Activated T-cell treated with anti-CD3 and anti-CD28 coated beads for 4 hours (primary cell): ENCODE results near the gene ENTPD6.

ENCODE experiments used
- DNase-seq: peaks from one replicate; pipeline ENCODE4 v3.0.0-alpha.2; 2020

Gene ENTPD6

DNA sequence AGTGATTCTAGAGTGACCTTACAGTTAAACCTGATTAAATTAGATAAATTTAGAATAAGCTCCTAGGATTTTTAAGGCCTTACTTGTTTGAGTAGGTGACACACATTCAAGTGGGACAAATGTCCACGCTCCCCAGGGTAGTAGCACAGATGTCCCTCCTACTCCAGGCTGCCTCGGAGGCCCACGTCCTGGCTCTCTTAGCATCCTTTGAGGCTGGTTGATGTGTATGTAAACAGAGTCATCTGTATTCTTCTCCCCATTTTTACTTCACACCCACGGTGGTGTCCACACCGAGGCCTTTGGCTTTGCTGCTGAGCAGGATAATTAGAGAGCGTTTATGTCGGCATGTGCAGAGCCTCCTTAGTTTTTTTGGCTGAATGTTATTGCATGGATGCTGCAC lies 15.8 kb downstream of the ENTPD6 start:
- DNase-seq: no peak

DNA sequence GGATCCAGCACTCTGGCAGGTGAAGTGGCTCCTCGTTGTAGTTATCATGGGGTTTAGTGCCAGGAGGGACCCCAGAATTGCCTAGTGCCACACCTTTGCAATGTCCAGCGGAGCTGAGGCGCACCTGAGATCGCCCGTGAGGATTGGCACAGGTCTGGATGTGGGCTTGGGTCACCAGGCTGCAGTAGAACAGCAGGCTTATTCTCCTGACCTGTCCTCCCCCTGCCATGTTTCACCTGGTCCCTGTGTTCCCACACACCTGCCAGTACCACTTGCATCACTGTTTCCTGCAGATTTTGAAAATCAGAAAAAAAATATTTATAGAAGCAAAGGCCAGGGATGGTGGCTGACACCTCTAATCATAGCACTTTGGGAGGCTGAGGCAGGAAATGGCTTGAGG lies 16.7 kb downstream of the ENTPD6 start:
- no peak for DNase-seq

DNA sequence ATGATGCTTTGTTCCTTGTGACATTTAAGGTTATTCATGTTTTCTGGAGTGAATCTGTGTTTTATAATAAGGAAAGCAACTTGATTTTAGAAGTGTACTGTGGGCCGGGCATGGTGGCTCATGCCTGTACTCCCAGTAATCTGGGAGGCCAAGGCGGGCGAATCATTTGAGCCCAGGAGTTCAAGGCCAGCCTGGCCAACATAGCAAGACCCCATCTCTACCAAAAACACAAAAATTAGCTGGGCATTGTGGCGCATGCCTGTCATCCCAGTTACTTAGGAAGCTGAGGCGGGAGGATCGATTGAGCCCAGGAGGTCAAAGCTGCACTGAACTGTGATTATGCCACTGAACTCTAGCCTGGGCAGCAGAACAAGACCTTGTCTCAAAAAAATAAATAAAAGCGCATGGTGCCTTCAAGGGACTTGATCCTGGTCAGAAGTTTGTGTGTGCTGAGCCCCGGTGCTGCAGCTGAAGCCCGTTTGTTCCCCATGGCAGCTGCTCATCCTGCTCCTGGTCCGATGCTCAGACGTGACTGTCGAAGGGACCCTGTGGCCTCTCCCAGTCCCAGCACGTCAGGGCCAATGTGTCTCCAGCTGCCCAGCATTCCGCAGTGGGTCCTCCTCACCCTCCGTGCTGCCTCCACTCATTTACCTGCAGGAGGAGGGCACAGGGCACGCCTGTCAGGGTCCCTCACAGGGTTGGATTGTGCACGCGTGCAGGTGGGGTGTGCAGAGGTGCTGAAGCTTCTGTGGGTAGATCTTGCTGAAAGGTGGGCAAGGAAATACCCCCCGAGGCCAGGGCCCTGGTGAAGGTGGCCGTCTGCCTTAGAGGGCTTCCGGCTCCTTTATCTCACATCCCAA lies 18.3 kb downstream of the ENTPD6 start:
- DNase-seq: no peak

DNA sequence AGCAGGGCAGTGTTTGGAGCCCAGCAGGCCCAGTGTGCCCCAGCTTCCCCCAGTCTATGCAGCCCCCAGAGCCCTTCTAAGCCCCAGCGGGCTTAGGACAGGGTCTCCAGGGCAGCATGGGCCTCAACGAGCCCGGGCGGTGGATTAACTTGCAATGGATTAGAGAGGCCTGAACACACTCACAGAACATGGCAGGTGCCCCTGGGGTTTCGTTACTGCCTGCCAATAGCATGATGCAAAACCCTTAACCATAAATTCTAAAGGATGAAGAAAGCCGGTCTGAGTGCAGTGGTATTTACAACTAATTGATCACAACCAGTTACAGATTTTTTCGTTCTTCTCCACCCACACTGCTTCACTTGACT lies 18.9 kb downstream of the ENTPD6 start:
- no peak for DNase-seq

DNA sequence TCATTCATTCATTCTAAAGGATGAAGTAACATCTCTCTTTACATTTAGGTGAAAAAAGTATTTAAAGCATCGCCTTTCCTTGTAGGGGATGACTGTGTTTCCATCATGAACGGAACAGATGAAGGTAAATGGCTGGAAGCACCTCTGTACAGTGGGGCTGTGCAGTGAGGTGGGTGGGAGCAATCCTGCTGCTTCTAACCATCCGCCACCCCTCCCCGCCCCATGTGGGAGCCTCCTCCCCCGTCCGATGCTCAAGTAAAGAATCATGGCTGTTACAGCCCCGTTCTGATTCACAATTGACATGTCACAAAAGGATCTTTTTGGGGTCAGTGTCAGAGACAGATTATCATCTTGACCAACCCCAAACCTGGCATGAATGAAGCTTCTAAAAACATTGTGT lies 19.3 kb downstream of the ENTPD6 start:
- no peak for DNase-seq

DNA sequence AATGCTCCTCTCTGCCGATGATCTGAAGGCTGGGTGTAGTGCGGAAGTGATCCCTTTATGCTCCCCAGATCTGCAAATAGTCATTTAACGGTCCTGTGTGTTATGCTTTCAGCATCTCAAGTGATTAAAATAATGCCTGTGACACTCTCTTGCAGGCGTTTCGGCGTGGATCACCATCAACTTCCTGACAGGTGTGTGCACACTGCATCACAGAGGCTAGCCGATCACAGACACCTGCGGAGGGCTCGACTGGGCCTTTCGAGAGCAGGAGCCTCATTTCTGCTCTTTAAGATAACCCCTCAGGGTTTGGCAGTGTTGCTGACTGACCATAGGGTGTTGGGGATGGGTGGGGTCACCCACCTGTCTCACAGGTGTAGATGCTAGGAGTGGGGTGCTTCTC lies 20.0 kb downstream of the ENTPD6 start:
- DNase-seq: no peak

DNA sequence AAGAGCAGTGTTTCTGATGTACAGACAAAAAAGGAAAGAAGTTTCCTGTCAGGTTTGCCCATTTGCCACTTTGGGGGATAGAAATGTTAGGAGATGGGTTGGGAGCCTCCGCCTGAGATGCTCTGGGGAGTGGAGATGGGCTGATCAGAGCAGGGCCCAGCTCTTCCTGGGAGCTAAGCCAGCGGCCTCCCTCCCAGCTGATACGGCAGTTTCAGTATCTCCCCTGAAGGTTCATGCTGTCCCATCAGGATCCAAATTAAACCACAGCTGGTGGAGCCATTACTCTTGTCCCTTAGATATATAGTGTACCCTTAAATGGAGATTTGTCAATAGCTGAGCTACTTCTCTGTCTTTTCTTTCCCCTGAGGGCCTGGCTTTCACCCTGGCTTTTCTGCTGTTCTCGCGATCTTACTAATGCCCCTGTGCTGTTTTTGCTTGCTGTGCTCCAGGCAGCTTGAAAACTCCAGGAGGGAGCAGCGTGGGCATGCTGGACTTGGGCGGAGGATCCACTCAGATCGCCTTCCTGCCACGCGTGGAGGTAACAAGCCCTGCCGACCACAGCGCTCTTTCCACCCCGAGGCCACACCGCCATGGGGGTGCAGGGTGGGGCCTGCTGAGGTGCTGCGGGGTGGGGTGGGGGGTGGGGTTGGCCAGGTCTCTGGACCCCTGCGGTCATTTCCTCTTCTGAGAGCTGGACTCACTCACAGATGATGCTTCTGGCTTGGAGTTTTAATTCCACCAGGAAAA lies 20.9 kb downstream of the ENTPD6 start:
- DNase-seq: no peak

DNA sequence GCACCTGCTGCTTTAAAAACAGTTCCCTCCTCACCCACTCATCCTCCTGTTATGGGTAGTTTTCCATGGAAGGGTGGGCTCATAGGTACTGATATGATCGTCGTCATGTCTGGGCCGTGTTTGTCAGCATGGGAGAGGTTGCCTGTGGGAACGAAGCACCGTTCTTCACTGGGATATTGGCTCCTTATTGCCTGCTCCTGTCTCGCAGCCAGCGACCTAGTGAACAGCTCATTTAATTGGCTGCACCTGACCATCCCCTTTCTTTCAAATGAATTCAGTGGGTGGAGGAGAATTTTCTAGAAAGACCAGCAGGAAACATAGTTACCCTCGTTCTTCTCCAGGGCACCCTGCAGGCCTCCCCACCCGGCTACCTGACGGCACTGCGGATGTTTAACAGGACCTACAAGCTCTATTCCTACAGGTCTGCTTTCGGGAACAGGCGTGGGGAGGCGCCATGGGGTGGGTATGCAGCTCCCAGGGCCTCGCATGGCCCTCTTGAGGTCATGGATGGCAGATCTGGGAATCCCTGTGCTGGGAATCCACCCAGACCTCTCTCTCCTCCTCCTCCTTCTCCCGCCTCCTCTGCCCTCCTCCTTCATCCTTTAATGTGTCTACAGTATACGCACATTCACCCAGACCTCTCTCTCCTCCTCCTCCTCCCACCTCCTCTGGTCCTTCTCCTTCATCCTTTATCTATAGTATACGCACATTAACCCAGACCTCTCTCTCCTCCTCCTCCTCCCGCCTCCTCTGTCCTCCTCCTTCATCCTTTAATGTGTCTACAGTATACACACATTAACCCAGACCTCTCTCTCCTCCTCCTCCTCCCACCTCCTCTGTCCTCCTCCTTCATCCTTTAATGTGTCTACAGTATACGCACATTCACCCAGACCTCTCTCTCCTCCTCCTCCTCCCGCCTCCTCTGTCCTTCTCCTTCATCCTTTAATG lies 21.9 kb downstream of the ENTPD6 start:
- DNase-seq: no peak

DNA sequence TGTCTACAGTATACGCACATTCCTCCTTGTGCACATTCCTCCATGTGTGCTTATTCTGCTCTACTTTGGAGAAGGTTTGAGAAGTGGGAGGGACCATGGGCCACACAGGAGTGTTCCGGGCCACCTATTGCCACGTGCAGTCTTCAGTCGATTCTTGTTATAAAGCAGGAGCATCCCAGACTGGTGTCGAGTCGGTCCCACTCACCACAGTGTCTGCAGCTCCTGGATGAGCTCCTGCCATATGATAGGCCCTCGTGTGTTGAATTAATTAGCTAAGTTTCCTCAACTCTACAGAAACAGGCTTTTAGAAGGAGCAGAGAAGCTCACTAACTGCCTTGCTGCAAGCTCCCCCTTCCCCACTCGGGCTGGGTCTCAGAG lies 22.6 kb downstream of the ENTPD6 start:
- DNase-seq: no peak

DNA sequence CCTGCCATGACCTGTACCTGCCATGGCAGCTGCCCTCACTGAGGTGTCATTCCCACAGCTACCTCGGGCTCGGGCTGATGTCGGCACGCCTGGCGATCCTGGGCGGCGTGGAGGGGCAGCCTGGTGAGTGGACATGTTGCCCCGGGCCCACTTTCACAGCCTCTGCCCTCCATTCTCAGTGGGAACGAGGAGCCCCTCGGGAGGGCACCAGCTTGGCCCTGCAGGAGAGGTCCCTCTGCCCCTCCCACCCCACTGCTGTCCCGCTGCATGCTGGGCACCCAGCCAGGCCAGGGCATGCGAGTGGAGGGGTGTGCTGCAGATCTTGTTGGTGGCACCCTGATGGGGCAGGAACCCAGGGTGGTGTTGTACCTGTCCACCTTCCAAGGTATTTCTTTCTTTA lies 23.0 kb downstream of the ENTPD6 start:
- DNase-seq: no peak

DNA sequence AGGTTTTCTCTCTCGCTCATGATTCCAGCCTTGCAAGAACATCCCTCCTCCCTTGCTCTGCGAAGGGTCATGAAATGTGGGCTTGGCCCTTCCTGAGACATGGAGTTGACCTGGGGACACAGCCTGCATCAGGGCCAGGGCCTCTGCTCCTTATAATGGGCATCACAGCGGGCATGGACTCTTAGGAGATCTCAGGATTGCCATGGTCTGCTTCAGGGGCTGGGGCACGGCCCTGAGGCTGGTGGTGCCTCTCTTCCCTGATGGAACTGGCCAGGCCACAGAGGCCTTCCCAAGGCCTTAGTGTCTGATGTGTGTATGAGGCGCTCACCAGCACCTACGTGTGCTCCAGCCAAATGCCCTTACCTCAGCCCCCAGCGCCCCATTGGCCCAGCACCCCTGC lies 23.9 kb downstream of the ENTPD6 start:
- no peak for DNase-seq

DNA sequence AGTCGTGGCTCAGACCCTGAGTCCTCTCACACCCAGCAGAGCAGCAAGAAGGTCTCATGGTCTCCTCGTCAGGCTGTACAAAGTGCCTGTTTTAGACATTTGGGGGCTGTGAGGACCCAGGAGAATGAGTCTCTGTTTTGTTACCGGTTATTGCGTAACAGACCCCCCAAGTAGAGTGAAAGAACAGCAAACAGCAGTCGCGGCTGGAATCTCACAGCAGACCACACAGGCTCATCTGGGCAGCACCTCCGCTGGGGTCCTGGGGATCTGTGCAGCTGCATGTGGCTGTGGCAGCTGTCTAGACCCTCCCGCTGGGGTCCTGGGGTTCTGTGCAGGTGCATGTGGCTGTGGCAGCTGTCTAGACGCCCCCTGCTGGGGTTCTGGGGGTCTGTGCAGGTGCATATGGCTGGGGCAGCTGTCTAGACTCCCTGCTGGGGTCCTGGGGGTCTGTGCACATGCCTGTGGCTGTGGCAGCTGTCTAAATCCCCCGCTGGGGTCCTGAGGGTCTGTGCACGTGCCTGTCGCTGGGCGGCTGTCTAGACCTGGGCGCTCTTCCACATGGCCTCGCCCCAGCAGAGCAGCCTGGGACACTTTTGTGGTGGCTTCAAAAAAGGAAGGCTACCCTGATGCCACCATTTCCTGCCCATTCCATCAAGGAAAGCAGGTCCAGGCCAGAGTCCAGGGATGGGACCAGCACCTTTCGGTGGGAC lies 24.7 kb downstream of the ENTPD6 start:
- DNase-seq: no peak

DNA sequence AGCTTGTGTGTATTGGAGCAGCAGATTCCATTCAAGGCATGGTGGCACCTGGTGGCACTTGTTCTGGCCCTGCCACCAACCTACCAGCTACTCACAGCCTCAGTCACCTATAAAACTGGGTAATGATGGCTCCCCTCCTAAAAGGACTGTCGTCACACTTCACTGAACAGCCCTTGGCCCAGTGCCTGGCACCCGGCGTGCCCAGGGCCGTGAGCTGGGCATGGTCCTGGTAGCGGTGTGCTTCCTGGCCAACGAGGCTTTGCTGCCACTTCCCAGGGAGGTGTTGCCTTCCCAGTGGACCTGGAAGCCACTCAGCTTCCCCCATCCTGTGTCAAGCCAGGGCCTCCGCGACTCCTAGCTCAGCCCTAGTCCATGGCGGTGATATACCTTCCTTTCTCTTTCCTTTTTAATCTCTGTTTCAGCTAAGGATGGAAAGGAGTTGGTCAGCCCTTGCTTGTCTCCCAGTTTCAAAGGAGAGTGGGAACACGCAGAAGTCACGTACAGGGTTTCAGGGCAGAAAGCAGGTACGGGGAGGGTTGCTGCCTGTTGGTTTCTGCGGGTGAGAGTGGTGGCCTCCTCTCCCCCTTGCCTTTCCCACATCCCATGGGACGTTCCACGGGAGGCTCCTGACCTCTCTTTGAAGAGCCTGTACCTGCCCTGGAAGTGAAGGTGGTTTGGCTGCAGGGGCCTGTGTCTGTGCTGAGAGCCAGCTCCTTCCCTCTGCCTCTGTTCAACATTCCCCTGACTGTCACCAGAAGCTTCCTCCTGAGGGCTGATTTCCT lies 25.5 kb downstream of the ENTPD6 start:
- DNase-seq: no peak

DNA sequence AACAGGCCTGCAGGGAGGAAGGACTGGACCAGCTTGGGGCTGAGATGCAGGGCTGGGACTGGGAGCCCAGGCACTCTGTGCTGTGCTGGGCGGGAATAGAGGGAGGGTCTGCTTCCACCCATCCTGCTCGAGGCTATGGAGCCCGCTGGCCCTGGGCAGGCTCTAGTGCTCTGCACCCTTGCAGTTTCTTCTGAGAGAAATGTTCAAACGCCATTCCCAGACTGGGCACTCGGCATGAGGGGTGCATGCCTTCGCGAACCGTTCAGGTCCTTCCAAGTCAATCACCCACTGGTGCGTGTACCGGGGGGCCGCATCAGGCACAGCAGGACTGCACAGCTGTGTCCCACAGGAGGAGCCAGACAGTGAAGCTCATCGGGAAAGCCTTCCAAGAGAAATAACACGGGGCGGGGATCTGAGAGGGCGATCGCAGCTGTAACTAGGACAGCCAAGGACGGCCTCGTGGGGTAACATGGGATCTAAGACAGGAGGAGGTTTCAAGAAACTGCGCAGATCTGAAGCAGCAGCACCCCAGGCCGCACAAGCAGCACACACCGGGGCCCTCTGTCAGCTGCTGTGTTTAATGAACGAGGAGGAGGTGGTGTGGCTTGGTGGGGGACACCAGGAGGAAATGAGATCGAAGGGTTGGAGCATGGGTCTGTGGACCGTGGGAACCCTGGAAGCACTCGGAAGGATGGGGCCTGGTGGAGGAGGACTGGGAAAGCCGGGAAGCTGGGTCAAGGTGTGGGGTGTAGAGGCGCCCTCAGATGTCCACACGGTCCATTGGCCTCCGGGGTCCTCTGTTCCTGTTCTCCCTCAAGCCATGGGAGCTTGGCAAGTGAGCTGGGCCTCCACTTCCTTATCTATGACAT lies 26.3 kb downstream of the ENTPD6 start:
- no peak for DNase-seq

DNA sequence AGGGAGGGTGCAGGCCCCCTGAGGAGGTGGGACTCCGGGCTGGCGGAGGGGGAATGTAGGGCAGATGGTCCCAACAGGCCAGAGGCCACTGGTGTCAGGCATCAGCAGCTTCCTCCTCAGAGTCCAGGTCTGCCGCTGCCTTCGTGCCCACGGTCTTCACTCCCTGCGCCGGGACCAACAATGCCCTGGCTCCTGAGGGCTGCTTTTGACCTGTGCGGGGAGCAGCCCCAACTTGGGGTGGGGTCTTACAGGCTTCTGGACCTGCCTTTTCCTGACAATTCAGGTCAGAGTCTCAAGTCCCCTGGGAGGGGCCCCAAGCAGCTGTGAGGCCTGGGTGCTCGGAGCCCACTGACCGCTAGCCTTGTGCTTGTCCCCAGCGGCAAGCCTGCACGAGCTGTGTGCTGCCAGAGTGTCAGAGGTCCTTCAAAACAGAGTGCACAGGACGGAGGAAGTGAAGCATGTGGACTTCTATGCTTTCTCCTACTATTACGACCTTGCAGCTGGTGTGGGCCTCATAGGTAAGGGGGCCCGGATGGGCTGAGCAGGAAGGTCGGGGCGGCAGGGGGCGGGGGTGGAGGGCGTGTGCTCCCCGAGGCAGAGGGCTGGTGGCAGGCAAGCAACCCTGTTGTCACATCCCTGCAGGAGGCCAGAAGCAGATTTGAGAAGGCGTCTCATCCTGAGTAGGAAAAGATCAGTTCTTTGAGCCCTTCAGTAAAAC lies 27.1 kb downstream of the ENTPD6 start:
- DNase-seq: no peak

DNA sequence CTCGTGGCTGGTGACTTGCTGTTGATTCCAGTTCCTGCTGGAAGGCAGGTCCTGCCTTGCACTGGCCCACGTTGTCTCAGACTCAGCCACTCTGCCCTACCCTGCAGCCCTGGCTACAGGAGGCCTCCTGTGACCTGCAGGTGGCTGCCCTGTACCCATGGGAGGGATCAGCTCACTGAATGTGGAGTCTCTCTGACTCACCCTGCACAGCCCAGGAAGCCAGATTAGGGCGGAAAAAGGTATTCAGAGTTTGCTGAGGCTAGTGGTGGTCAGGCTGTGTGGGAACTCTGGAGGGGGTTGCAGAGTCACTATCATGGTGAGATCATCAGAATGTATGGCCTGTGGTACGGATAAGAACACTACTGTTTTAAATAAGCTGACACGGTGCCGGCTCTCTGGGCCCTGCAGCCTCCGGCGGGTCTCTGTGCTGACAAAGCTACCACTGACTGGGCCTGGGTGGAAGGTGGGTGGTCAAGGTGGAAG lies 27.7 kb downstream of the ENTPD6 start:
- DNase-seq: no peak

DNA sequence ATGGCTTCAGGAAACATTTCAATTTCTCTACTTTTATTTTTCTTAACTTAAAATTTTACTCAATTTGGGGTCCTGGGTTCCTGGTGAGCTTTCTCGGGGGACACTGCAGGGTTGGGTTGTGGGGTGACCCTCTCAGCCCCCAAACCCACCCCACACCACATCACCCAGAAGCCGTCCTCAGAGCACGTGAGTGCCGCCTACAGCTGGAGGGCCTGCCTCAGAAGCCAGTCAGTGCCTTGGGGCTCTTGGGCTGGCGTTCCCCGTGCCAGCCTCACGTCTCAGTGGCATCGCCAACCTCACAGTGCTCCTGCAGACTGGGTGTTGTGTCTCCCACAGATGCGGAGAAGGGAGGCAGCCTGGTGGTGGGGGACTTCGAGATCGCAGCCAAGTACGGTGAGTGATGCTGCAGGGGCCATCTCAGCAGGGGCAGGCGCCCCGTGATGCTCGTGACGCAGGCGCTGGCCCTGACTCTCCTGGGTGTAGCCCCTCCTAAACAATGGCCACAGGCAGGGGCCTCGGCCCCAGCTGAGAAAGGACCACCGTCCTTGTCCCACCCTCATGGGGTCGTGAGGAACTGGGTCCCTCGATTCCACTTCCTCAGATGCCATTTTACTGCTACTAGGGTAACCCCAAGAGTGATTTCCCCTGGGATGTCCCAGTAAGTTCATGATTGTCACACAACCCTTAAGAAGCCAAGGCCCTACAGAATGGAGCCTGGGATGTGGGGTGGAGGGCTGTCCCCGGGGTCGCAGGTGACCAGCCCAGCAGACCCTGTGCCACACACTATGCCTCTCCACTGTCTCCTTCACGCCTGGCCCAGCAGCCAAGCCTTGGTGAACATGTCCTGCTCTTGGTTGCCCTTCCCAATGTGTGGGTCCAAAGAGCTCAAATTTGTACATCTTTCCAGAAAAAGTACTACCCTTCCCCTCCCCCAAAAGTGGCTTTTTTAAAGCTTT lies 28.5 kb downstream of the ENTPD6 start:
- DNase-seq: no peak

DNA sequence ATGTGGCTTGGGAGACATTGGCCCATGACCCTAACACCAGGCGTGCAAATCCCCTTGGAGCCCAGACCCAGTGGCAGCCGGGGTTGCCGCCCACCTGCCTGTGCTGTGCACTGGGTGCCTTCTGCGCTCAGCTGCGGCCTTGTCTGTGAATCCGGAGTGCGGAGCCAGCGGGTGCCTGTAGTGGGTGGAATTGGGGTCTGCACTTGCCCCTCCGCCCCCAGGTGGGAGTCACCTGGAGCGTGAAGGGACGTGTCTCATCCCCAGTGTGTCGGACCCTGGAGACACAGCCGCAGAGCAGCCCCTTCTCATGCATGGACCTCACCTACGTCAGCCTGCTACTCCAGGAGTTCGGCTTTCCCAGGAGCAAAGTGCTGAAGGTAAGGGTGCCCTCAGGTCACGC lies 29.4 kb downstream of the ENTPD6 start:
- DNase-seq: no peak
